ENCODE results near the gene ADGRF4. TPM values are rescaled to one million over a fixed set of nuclear protein-coding genes. Genes with fewer than 3 reads are reported as not detected.

The ADGRF4 gene
- total and polyA plus RNA-seq, 3 donors from 2014 or later = 0.12 to 0.58 (median 0.31) TPM

DNA sequence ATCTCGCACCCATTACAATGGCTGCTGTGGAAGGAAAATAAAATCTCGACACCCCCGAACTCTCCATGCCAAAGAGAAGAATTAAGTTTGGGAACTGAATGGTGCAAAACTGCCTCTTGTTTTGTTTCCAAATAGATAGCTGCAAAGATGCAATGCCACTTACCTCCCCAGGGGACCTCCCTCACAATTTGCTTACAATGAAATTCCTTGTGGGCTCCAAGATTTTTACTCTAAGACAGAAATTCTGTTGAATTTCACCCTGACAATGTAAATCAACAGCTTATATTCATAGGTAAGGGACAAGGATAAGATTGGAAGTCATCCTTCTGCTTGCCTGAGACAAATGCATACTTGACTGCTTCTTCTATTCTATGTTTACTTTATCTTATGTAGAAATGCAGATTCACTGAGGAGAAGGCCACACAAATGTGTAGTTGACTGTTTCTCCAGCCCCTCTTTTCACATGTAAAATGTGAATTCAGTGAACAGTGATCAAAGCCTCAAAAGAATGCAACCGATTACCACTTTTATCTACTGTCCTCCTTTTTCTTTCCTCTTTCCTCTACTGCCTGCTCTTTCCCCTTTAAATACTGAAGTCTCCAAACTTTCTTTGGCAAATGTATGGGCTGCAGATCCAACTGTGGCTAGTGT lies 36.6 kb downstream of the ADGRF4 start:
- intact Hi-C loops (cut with DNase I; ENCODE audit: low total_unique reads) = no loop called here
- DNase-seq = no peak
- WGBS, 2 donors = 72 to 76% methylated on average over 4 of the region's 4 CpGs

DNA sequence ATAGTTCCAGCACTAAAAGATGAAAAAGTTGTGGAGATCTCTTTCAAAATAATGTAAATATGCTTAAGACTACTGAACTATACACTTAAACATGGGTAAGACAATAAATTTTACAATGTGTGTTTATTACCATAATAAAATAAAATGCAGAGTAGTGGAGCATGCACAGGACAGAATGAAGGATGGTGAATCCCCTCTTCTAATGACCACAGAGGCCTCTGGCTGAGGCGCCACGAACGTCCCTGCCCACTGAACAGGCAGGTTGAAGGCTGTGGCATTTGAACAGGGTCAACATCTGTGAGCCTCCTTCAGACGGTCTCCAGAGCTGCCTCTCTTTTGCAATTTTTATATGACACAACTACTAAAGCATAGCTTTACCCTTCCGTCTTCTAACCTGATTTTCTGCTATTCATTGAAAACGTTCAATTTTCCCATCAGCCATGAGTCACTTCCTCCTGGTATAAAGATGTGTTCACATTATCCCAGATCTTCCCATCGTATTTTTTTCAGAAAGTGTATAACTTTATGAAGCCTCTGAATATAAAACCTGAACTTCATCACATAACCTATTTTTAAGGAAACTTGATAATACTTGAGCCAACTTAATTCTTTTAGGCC lies 37.8 kb downstream of the ADGRF4 start:
- no peak overlapping the region for H3K27ac ChIP-seq
- no peaks in the 10 kb centered on the region for H3K4me1 ChIP-seq
- intact Hi-C loops (cut with DNase I; ENCODE audit: low total_unique reads) = no loop called here
- TF ChIP-seq, protein P1, sequence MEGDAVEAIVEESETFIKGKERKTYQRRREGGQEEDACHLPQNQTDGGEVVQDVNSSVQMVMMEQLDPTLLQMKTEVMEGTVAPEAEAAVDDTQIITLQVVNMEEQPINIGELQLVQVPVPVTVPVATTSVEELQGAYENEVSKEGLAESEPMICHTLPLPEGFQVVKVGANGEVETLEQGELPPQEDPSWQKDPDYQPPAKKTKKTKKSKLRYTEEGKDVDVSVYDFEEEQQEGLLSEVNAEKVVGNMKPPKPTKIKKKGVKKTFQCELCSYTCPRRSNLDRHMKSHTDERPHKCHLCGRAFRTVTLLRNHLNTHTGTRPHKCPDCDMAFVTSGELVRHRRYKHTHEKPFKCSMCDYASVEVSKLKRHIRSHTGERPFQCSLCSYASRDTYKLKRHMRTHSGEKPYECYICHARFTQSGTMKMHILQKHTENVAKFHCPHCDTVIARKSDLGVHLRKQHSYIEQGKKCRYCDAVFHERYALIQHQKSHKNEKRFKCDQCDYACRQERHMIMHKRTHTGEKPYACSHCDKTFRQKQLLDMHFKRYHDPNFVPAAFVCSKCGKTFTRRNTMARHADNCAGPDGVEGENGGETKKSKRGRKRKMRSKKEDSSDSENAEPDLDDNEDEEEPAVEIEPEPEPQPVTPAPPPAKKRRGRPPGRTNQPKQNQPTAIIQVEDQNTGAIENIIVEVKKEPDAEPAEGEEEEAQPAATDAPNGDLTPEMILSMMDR (IDR thresholded peaks at IDR 0.05) = no peak
- no peak for TF ChIP-seq POLR2A (IDR thresholded peaks at IDR 0.05)
- no peaks in the 10 kb centered on the region for H3K36me3 ChIP-seq (ENCODE audit: low read depth, missing control alignments)
- 71 to 77% methylated on average over 7 of the region's 7 CpGs for WGBS, 2 donors
- DNase-seq = no peak
- no peaks in the 10 kb centered on the region for H3K9me3 ChIP-seq
- H3K4me3 ChIP-seq = no peak overlapping the region
- no peaks in the 10 kb centered on the region for H3K27me3 ChIP-seq

More for the DNA sequence above, 36.6 kb downstream of the ADGRF4 start:
- no peaks in the 10 kb centered on the region for H3K27me3 ChIP-seq
- no peak for TF ChIP-seq POLR2A (IDR thresholded peaks at IDR 0.05)
- TF ChIP-seq, protein P1 (IDR thresholded peaks at IDR 0.05) = no peak
- H3K9me3 ChIP-seq = no peaks in the 10 kb centered on the region
- H3K4me1 ChIP-seq = no peaks in the 10 kb centered on the region
- no peak overlapping the region for H3K4me3 ChIP-seq
- no peaks in the 10 kb centered on the region for H3K36me3 ChIP-seq (ENCODE audit: low read depth, missing control alignments)
- H3K27ac ChIP-seq = no peak overlapping the region

DNA sequence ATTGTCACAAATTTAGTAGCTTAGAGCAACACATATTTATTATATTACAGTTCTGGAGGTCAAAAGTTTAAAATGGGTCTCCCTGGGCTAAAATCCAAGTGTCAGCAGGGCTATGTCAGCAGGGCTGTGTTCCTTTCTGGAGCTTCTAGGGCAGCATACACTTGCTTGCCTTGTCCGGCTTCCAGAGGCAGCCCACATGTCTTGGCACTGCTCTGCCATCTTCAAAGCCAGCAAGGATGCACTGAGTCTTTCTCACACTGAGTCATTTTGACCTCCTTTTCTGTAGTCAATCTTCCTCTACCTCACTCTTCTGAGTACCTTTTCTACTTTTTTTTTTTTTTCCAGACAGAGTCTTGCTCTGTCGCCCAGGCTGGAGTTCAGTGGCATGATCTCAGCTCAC lies 39.0 kb downstream of the ADGRF4 start:
- no peaks in the 10 kb centered on the region for H3K36me3 ChIP-seq (ENCODE audit: low read depth, missing control alignments)
- H3K4me3 ChIP-seq = no peak overlapping the region
- WGBS, 2 donors = 83 to 88% methylated on average over 2 of the region's 2 CpGs
- intact Hi-C loops (cut with DNase I; ENCODE audit: low total_unique reads) = no loop called here
- no peak overlapping the region for H3K27ac ChIP-seq
- no peaks in the 10 kb centered on the region for H3K27me3 ChIP-seq
- DNase-seq = no peak
- H3K9me3 ChIP-seq = no peaks in the 10 kb centered on the region
- no peaks in the 10 kb centered on the region for H3K4me1 ChIP-seq
- TF ChIP-seq, protein P1 (IDR thresholded peaks at IDR 0.05) = no peak
- no peak for TF ChIP-seq POLR2A (IDR thresholded peaks at IDR 0.05)

DNA sequence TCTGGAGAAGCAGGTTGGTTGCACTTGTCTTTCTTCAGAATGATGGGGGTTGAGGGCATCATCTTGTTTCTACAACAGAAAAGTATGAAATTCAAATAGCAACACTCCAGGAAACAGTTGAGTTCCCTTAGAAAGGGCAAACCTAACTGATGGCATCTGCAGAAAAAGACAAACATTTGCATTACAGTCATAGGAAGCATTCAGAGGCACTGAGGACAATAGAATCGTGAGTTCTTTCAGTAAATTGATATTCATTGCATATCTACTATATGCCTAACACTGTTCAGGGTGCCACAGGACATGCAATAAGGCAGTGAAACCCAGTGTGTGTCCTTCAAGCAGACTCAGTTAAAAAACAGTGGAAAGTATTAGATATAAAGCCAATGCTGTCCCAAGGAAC lies 42.3 kb downstream of the ADGRF4 start:
- intact Hi-C loops (cut with DNase I; ENCODE audit: low total_unique reads) = no loop called here
- TF ChIP-seq, protein P1 (IDR thresholded peaks at IDR 0.05) = no peak
- TF ChIP-seq POLR2A (IDR thresholded peaks at IDR 0.05) = no peak

DNA sequence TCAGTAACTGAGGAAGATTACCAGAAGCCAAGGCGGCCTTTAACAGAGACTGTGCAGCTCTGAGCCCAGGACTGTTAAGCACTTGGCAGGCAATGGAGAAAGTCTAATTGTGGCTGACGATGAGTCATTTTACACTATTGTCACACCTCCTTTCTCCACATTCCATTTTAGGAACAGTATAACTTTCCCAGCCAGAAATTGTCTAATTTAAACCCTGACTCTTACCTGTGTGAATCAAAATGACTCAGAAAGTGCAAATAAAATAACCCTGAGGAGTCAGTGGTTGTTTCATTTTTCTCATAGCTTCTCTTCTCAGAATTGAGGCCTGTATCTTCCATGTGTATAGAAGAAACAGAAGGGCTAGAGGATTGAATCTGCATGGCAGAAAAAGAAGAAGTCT lies 43.4 kb downstream of the ADGRF4 start:
- H3K9me3 ChIP-seq = no peaks in the 10 kb centered on the region
- H3K36me3 ChIP-seq (ENCODE audit: low read depth, missing control alignments) = no peaks in the 10 kb centered on the region
- no peak for TF ChIP-seq POLR2A (IDR thresholded peaks at IDR 0.05)
- TF ChIP-seq, protein P1 (IDR thresholded peaks at IDR 0.05) = no peak
- H3K27me3 ChIP-seq = no peaks in the 10 kb centered on the region
- H3K4me1 ChIP-seq = no peaks in the 10 kb centered on the region
- H3K4me3 ChIP-seq = no peak overlapping the region
- WGBS, 2 donors = 70 to 83% methylated on average over 2 of the region's 2 CpGs
- DNase-seq = no peak
- no peak overlapping the region for H3K27ac ChIP-seq
- intact Hi-C loops (cut with DNase I; ENCODE audit: low total_unique reads) = no loop called here

More for the DNA sequence above, 42.3 kb downstream of the ADGRF4 start:
- Histone ChIP-seq H3K27me3 (no peaks in the 10 kb centered on the region), H3K4me3 (no peak overlapping the region), H3K27ac (no peak overlapping the region), H3K36me3 (ENCODE audit: low read depth, missing control alignments) (no peaks in the 10 kb centered on the region), H3K4me1 (no peaks in the 10 kb centered on the region), H3K9me3 (no peaks in the 10 kb centered on the region)
- WGBS, 2 donors = 73 to 79% methylated on average over 1 of the region's 1 CpG
- DNase-seq = no peak
